A549 (cell line): Measurements from ENCODE around the gene TBC1D20. TPM values are rescaled to one million over a fixed set of nuclear protein-coding genes. Genes with fewer than 3 reads are reported as not detected.

Experiments used
- ATAC-seq, 2 experiments: fragments of 200-7000 bp in 1 of 2; fragments of >200 bp in 1 of 2; cut with Nextera tagmentation in 1 of 2; cut with Tn5 transposase in 1 of 2; 3 replicates each; pipeline versions ENCODE4 v1.8.0 to v1.9.1; 2018 to 2020; ENCODE audit warnings: mild to moderate bottlenecking in 1 of 2, moderate library complexity in 1 of 2
- CTCF ChIA-PET: fragments of 300-600 bp; sonication (Branson Sonifier 250); formaldehyde crosslinking; extraction: SDS; loops from one replicate; lab custom pipeline; 2021; ENCODE audit warnings: antibody characterized with exemption, inconsistent platforms; lab: Yijun Ruan, JAX
- POLR2A ChIA-PET: fragments of 350-600 bp; formaldehyde crosslinking; extraction: SDS; loops from one replicate; lab custom pipeline; 2021; ENCODE audit warnings: antibody characterized with exemption, inconsistent platforms; lab: Yijun Ruan, JAX
- DNase-seq, 2 experiments: peaks; one replicate each; pipeline versions ENCODE4 v3.0.0 to v3.0.0-alpha.2; 2011 to 2016; ENCODE audit warnings: low read depth in 1 of 2, low spot score in 1 of 2
- FAIRE-seq: peaks from 2 replicates; lab custom pipeline; 2011; peaks lifted over from hg19 to GRCh38; lab: Jason Lieb, UNC
- H3K27ac ChIP-seq, 2 experiments: fragments of >200 bp; sonication (Bioruptor Twin); formaldehyde crosslinking; 3 replicates each; pipeline ENCODE4 v1.5.1; 2016 to 2017
- H3K4me1 ChIP-seq: fragments of >200 bp; sonication (Bioruptor Twin); formaldehyde crosslinking; 3 replicates; pipeline ENCODE4 v1.6.1; 2016
- H3K4me2 ChIP-seq: fragments of >200 bp; sonication (Bioruptor Twin); formaldehyde crosslinking; 3 replicates; pipeline ENCODE4 v1.6.1; 2016
- H3K4me3 ChIP-seq: fragments of >200 bp; sonication (Bioruptor Twin); formaldehyde crosslinking; 3 replicates; pipeline ENCODE4 v1.5.1; 2016
- H3K9me3 ChIP-seq: fragments of >200 bp; sonication (Bioruptor Twin); formaldehyde crosslinking; 3 replicates; pipeline ENCODE4 v1.6.1; 2016
- BHLHE40 ChIP-seq: IDR thresholded peaks from 2 replicates; pipeline ENCODE4 v1.6.1; 2012; ENCODE audit warnings: low read depth, low read length, inconsistent platforms
- CEBPB ChIP-seq, 2 experiments: fragments of >200 bp in 1 of 2; sonication (Bioruptor Twin) in 1 of 2; formaldehyde crosslinking in 1 of 2; IDR thresholded peaks; 2 replicates each; pipeline ENCODE4 v1.6.1; 2012 to 2016
- CHD4 ChIP-seq: fragments of 200-600 bp; sonication (generic); IDR thresholded peaks from 2 replicates; pipeline ENCODE4 v1.6.1; 2016; ENCODE audit warnings: antibody characterized with exemption, mild to moderate bottlenecking, borderline replicate concordance
- EHF ChIP-seq: fragments of 250-450 bp; sonication (Bioruptor Pico); IDR thresholded peaks from 2 replicates; pipeline ENCODE4 v1.5.0; 2020; ENCODE audit warnings: mild to moderate bottlenecking
- ESRRA ChIP-seq: fragments of 150-350 bp; IDR thresholded peaks from 2 replicates; pipeline ENCODE4 v1.6.1; 2014; ENCODE audit warnings: mild to moderate bottlenecking, low read length, borderline replicate concordance
- GATA3 ChIP-seq: IDR thresholded peaks from 2 replicates; pipeline ENCODE4 v1.6.1; 2012; ENCODE audit warnings: borderline replicate concordance
- JUN ChIP-seq, 2 experiments: fragments of >200 bp; sonication (Bioruptor Twin); formaldehyde crosslinking; IDR thresholded peaks; 2 replicates in 1 of 2; 3 replicates in 1 of 2; pipeline ENCODE4 v1.6.1; 2016 to 2017
- KDM1A ChIP-seq: fragments of 200-600 bp; sonication (generic); IDR thresholded peaks from 2 replicates; pipeline ENCODE4 v1.6.1; 2016; ENCODE audit warnings: low read depth, mild to moderate bottlenecking
- NFE2L2 ChIP-seq: fragments of 150-350 bp; conservative IDR thresholded peaks from 2 replicates; pipeline ENCODE4 v1.6.1; 2014; ENCODE audit warnings: low read length
- RARB ChIP-seq: fragments of 250-450 bp; sonication (Bioruptor Pico); IDR thresholded peaks from 2 replicates; pipeline ENCODE4 v1.8.0; 2021; ENCODE audit warnings: mild to moderate bottlenecking, moderate library complexity
- RCOR1 ChIP-seq: fragments of 150-350 bp; IDR thresholded peaks from 2 replicates; pipeline ENCODE4 v1.6.1; 2014; ENCODE audit warnings: antibody characterized with exemption, low read length, low read depth
- RFX5 ChIP-seq: fragments of 450-650 bp; IDR thresholded peaks from 2 replicates; pipeline ENCODE4 v1.7.1; 2014; ENCODE audit warnings: antibody characterized with exemption, mild to moderate bottlenecking, moderate library complexity
- SREBF2 ChIP-seq: fragments of 450-650 bp; IDR thresholded peaks from 2 replicates; pipeline ENCODE4 v1.6.1; 2014; ENCODE audit warnings: mild to moderate bottlenecking, moderate library complexity
- ZC3H11A ChIP-seq: fragments of 450-650 bp; IDR thresholded peaks from 2 replicates; pipeline ENCODE4 v1.6.1; 2014; ENCODE audit warnings: antibody characterized with exemption, mild to moderate bottlenecking
- ZFP36 ChIP-seq: fragments of 450-650 bp; IDR thresholded peaks from 2 replicates; pipeline ENCODE4 v1.6.1; 2014; ENCODE audit warnings: borderline replicate concordance; ENCODE audit not compliant: partially characterized antibody
- ZSCAN20 ChIP-seq: fragments of 250-450 bp; sonication (Bioruptor Pico); IDR thresholded peaks from 2 replicates; pipeline ENCODE4 v1.8.0; 2022; ENCODE audit warnings: mild to moderate bottlenecking, moderate library complexity
- WGBS: methylation state at CpG from one replicate; pipeline ENCODE4 v1.1.6; 2017; ENCODE audit errors: missing lambda C conversion rate; 5-methylcytosine and 5-hydroxymethylcytosine counted together
- polyA plus RNA-seq, 4 experiments: library from polyadenylated mRNA; depleted of rRNA in 3 of 4; stranded (reverse); fragments of >200 nt; fragmentation: RNase III in 1 of 4; extraction: RNeasy Plus Mini Kit Qiagen cat#74134 plus additional on column Dnase treatment in 1 of 4; gene quantifications; 2 replicates in 3 of 4; 3 replicates in 1 of 4; pipeline ENCODE4 v1.2.3, GENCODE V29; 2011 to 2017
- TF ChIP-seq, protein P1 (sequence below): fragments of >200 bp; sonication (Bioruptor Twin); formaldehyde crosslinking; IDR thresholded peaks from 3 replicates; pipeline ENCODE4 v1.5.1; 2016
- TF ChIP-seq, protein P2 (sequence below): fragments of 250-450 bp; sonication (Bioruptor Pico); IDR thresholded peaks from 2 replicates; pipeline ENCODE4 v1.5.0; 2021; ENCODE audit warnings: mild to moderate bottlenecking, moderate library complexity, borderline replicate concordance
- TF ChIP-seq, protein P3 (sequence below): IDR thresholded peaks from 2 replicates; pipeline ENCODE4 v1.6.1; 2012
- TF ChIP-seq, protein P4 (sequence below): fragments of >200 bp; sonication (Bioruptor Twin); formaldehyde crosslinking; IDR thresholded peaks from 2 replicates; pipeline ENCODE4 v1.6.1; 2016
- TF ChIP-seq, protein P5 (sequence below): IDR thresholded peaks from 2 replicates; pipeline ENCODE4 v1.6.1; 2012; ENCODE audit warnings: low read depth, borderline replicate concordance

Gene TBC1D20
- polyA plus RNA-seq, 2 of the 4 experiments (the other 2 are of a cell fraction) = 28.0 to 43.4 TPM

DNA sequence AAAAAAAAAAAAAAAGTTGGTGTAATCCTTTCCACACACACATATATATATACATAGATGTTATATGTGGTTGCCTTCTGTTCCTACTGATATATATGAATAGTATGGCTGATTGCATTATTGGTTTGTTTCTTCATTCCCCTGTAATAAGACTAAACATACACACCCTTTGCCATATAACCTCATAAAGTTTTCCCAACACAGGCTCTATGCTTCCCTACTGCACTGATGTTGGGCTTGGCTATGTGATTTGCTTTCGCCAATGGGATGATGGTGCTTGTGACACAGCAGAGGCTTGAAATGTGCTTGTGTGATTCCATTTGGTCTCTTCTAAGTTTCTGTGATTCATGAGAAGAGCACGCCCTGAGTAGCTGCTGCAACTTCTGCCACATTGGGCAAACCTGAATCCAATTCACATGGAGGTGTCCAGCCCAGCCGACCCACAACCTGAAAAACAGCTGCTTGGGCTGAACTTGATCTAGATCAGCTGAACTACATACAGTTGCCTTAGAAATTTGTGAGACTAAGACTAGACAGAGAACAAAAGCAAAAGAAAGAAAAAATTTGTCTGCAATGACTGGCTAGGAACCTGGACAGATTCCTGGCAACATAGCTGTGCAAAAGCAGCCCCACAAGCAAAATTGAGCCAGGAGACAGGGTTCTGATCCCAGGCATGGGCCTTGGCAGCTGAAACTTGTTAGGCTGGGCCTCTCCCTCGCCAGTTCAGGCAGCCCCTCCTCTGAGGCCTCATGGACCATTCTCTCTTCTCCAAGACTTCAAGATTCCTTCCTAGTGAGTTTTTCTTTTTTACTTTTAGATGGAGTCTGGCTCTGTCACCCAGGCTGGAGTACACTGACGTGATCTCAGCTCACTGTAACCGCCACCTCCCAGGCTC lies 13.4 kb upstream of the TBC1D20 start:
- ATAC-seq = no peak
- DNase-seq = no peak
- Histone ChIP-seq H3K4me1 (peaks cover 10% of the 10 kb centered on the region; the same call in 2 of the 3 replicates), H3K4me2 (no peak overlapping the region), H3K27ac (no peak overlapping the region), H3K9me3 (no peaks in the 10 kb centered on the region; the same call in 2 of the 3 replicates), H3K4me3 (no peak overlapping the region)
- peak; percentile 7 for FAIRE-seq
- TF ChIP-seq RFX5 = no peak
- TF ChIP-seq ZC3H11A = 0 out of 2 replicates have a peak, but pooled peaks have one; percentile 3
- TF ChIP-seq, all 56 proteins: peak for 1
- POLR2A ChIA-PET = interaction anchor here (1.4 kb wide), 1 partner anchor 13 kb away, joined by 3 read pairs; the partner anchor contains the start of gene TBC1D20
- CTCF ChIA-PET = interaction anchor here (1.5 to 5.3 kb wide), 8 partner anchors 9 to 263 kb away, joined by 4 to 71 read pairs (median 16); partner anchors contain the start of gene TBC1D20
- WGBS = 94% methylated on average over 6 of the region's 6 CpGs

DNA sequence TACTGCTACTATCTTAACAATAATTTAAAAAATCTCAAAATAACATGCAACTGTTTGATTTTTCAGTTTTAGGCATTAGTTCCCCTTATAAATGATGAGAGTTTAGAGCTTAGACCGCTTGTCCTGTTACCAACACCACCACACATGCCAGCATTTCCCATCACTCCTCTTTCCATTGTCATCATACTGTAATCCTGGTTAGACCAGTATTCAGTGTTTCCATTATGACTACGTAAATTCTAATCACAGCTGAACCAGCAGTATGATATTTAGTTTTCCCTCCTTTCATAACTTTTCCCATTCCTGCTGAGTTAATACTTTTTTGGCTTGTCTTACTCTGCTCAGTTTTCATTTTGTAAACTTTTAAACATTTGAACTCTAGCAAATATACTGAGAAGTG lies 12.2 kb upstream of the TBC1D20 start:
- ChIA-PET CTCF (interaction anchor here (1.1 to 4.8 kb wide), 5 partner anchors 10 to 144 kb away, joined by 3 to 29 read pairs (median 10); no protein-coding TSS in a partner anchor), POLR2A (no interaction called here)
- no peak for ATAC-seq
- H3K4me2 ChIP-seq = no peak overlapping the region
- DNase-seq = no peak
- peaks cover 8% of the 10 kb centered on the region; the same call in 2 of the 3 replicates for H3K4me1 ChIP-seq
- TF ChIP-seq ZFP36 (no peak), CHD4 (no peak), EHF (CRISPR knock-in tag) (no peak), JUN (IDR thresholded peaks at IDR 0.05) (no peak)
- TF ChIP-seq, protein P1, sequence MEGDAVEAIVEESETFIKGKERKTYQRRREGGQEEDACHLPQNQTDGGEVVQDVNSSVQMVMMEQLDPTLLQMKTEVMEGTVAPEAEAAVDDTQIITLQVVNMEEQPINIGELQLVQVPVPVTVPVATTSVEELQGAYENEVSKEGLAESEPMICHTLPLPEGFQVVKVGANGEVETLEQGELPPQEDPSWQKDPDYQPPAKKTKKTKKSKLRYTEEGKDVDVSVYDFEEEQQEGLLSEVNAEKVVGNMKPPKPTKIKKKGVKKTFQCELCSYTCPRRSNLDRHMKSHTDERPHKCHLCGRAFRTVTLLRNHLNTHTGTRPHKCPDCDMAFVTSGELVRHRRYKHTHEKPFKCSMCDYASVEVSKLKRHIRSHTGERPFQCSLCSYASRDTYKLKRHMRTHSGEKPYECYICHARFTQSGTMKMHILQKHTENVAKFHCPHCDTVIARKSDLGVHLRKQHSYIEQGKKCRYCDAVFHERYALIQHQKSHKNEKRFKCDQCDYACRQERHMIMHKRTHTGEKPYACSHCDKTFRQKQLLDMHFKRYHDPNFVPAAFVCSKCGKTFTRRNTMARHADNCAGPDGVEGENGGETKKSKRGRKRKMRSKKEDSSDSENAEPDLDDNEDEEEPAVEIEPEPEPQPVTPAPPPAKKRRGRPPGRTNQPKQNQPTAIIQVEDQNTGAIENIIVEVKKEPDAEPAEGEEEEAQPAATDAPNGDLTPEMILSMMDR = no peak
- 89% methylated on average over 2 of the region's 2 CpGs for WGBS
- H3K9me3 ChIP-seq = peaks cover 5% of the 10 kb centered on the region; the same call in 2 of the 3 replicates
- FAIRE-seq = no peak
- H3K27ac ChIP-seq = no peak overlapping the region
- H3K4me3 ChIP-seq = no peak overlapping the region

DNA sequence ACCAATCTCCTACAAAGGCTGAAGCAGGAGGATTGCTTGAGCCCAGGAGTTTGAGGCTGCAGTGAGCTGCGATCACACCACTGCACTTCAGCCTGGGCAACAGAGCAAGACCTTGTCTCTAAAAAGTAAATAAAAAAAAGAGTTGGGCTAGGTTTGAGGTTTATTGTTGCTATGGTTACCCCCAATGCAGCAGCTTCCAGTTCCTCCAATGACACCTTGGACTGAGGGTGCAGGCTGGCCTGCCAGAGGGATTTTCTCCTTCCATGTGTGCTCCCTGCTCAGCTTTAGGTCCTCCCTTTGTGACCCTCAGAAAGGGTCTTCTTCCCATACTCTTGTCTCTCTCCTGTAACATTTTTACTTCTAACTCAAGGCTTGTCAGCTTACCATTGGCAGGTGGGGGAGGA lies 10.6 kb upstream of the TBC1D20 start:
- no peak for FAIRE-seq
- H3K4me3 ChIP-seq = no peak overlapping the region
- no peak for DNase-seq
- 93% methylated on average over 1 of the region's 1 CpG for WGBS
- peak; percentile 26 to 54; a peak in 3 of 6 replicates for ATAC-seq
- H3K9me3 ChIP-seq = peaks cover 5% of the 10 kb centered on the region; the same call in 2 of the 3 replicates
- H3K4me1 ChIP-seq = no peaks in the 10 kb centered on the region
- ChIA-PET POLR2A (no interaction called here), CTCF (interaction anchor here (1.1 to 4.8 kb wide), 9 partner anchors 9 to 119 kb away, joined by 3 to 29 read pairs (median 10); partner anchors contain the start of gene TBC1D20)
- no peak overlapping the region for H3K4me2 ChIP-seq
- TF ChIP-seq RARB (no peak), NFE2L2 (no peak), ZFP36 (no peak), GATA3 (no peak), BHLHE40 (no peak), CEBPB (IDR thresholded peaks at IDR 0.05) (no peak)
- TF ChIP-seq, all 56 proteins: peak for 0
- H3K27ac ChIP-seq = no peak overlapping the region

DNA sequence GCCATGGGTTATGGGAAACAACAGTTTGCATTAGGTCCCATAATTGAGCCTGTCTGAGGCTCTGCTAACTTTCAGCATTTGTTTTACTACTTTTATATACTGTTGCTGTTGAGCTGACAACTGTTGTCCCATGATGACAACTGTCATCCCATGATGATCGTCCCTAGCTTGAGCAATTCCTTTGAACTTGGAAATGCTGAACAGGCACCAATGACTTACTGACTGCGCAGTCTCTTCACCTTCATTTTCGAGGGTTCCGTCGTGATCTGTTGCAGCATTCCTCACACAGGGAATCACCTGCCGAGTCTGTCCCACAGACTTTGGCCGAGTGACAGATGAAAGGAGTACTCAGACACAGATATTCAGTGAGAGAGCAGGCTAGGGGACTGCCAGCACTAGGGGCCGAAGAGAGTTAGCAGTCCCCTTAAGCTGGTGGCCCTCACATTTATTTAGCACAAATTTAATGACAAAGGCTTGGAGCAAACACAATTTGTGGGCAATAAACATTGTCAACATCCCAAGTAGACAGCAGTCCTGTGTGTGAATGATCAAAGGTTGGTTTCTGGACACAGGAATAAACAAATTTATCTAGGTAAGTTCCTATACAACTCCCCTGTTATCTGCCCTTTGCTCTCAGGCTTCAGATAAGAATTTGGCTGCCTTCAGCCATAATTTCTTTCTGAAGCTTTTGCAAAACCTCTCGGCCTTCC lies 10.0 kb upstream of the TBC1D20 start:
- Histone ChIP-seq H3K27ac (no peak overlapping the region), H3K4me2 (no peak overlapping the region), H3K9me3 (peaks cover 5% of the 10 kb centered on the region; the same call in 2 of the 3 replicates), H3K4me1 (no peaks in the 10 kb centered on the region), H3K4me3 (no peak overlapping the region)
- ChIA-PET POLR2A (no interaction called here), CTCF (interaction anchor here (1.4 to 4.8 kb wide), 9 partner anchors 9 to 118 kb away, joined by 3 to 29 read pairs (median 10); partner anchors contain the start of gene TBC1D20)
- DNase-seq (no peak), ATAC-seq (peak in 1 of 2 experiments; percentile 14; a peak in 2 of 6 replicates), FAIRE-seq (no peak)
- WGBS = 87% methylated on average over 9 of the region's 9 CpGs
- TF ChIP-seq, protein P2, sequence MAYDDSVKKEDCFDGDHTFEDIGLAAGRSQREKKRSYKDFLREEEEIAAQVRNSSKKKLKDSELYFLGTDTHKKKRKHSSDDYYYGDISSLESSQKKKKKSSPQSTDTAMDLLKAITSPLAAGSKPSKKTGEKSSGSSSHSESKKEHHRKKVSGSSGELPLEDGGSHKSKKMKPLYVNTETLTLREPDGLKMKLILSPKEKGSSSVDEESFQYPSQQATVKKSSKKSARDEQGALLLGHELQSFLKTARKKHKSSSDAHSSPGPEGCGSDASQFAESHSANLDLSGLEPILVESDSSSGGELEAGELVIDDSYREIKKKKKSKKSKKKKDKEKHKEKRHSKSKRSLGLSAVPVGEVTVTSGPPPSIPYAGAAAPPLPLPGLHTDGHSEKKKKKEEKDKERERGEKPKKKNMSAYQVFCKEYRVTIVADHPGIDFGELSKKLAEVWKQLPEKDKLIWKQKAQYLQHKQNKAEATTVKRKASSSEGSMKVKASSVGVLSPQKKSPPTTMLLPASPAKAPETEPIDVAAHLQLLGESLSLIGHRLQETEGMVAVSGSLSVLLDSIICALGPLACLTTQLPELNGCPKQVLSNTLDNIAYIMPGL (CRISPR knock-in tag) = no peak
- no peak for TF ChIP-seq SREBF2
- TF ChIP-seq, protein P3, sequence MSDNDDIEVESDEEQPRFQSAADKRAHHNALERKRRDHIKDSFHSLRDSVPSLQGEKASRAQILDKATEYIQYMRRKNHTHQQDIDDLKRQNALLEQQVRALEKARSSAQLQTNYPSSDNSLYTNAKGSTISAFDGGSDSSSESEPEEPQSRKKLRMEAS = no peak
- TF ChIP-seq GATA3 = no peak
- TF ChIP-seq ZSCAN20 (CRISPR knock-in tag) = no peak
- no peak for TF ChIP-seq JUN (IDR thresholded peaks at IDR 0.05)
- TF ChIP-seq KDM1A = no peak
- TF ChIP-seq RARB = no peak
- no peak for TF ChIP-seq RCOR1
- TF ChIP-seq ZC3H11A = no peak
- TF ChIP-seq RFX5 = no peak
- no peak for TF ChIP-seq ESRRA
- TF ChIP-seq, protein P4, sequence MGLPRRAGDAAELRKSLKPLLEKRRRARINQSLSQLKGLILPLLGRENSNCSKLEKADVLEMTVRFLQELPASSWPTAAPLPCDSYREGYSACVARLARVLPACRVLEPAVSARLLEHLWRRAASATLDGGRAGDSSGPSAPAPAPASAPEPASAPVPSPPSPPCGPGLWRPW = no peak
- TF ChIP-seq, protein P5, sequence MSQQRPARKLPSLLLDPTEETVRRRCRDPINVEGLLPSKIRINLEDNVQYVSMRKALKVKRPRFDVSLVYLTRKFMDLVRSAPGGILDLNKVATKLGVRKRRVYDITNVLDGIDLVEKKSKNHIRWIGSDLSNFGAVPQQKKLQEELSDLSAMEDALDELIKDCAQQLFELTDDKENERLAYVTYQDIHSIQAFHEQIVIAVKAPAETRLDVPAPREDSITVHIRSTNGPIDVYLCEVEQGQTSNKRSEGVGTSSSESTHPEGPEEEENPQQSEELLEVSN = no peak
